GM21723 (cell line): ENCODE data around the gene LHX2.

Experiments used
- ATAC-seq: cut with Tn5 transposase; IDR thresholded peaks from one replicate; pipeline ENCODE4 v1.9.1; 2021; ENCODE audit warnings: mild to moderate bottlenecking, moderate library complexity; ENCODE audit not compliant: unreplicated experiment

The LHX2 gene

DNA sequence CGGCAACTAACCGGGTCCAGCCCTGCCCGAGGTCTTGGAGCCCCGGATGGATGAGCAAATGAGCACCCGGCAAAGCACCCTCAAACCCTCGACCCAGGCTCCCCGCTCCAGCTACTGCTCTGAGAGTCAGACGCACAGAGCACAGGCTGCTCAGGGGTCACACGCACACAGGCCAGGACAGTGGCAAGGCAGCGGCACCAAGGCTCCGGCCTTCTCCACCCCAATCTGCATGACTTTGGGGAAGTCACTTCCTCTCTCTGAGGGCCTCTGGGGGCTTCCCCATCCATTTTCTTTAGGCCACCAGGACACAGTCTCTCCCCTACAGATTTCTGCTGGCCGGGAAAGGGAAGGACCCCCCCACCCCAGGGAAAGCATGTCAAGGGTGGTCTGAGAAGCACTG is 18.0 kb downstream of the LHX2 start:
- no peak for ATAC-seq

DNA sequence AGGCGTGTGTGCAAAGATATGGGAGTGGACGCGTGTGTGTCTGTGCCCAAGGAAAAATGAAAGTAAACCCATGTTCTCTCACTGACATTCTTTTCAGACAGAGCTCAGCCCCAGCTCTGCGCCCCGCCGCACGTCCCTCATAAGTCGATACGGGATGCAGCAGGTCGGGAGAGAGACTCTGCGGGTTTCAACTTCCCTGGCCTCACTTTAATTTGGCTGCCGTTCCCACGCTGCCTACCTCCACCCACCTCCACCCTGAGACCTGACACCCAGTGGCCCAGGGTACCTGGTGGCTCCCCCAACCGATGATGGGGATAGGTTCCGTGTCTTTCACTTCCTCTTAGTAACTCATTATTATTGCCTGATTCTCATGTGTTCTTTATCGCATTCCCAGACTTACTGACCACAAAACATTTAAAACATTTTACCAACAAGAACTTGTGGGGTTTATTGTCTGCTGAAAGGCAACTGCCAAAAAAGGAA is 19.4 kb downstream of the LHX2 start:
- ATAC-seq = no peak

DNA sequence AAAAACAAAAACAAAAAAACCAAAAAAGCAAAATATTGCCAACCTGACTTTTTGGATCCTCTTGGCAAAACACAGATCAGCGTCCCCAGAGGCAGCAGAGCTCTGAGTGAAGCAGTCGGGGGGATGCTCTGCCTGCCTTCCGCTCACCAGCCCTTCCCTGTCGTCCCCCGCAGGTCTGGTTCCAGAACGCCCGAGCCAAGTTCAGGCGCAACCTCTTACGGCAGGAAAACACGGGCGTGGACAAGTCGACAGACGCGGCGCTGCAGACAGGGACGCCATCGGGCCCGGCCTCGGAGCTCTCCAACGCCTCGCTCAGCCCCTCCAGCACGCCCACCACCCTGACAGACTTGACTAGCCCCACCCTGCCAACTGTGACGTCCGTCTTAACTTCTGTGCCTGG is 20.7 kb downstream of the LHX2 start:
- no peak for ATAC-seq

DNA sequence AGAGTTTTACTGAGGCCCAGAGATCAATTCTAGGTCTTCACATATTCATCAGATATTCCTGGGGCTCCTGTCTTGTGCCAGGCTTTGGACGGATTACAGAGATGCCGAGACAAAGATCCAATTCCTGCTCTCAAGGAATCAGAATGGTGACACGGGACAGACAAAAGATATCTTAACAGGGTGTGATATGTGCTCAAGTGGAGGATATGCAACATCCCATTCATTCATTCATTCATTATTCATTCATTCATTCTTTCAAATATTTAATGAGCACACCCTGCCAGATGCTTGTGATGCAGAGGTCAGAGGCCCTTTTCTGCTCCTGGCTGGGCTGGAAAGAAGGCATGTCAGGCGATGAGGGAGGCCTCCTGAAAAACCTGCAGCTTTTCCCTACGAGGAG is 21.8 kb downstream of the LHX2 start:
- ATAC-seq = no peak

DNA sequence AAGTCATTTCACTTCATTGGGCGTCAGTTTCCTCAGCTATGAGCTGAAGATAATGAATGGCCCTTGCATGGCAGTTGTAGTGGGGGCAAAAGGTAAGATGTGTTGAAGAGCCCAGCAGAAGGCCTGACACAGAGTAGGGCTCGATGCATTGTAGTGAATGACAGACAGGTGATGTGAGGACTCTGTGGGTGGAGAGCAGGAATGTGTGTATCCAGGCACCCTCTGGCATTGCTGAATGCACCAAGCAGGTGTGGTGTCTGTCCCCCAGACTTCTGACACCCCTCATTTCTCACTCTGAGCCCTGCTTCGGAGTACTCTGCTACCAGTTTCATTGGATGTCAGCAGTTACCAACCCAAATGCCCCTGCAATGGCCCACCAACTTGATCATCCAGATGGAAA is 22.4 kb downstream of the LHX2 start:
- no peak for ATAC-seq

DNA sequence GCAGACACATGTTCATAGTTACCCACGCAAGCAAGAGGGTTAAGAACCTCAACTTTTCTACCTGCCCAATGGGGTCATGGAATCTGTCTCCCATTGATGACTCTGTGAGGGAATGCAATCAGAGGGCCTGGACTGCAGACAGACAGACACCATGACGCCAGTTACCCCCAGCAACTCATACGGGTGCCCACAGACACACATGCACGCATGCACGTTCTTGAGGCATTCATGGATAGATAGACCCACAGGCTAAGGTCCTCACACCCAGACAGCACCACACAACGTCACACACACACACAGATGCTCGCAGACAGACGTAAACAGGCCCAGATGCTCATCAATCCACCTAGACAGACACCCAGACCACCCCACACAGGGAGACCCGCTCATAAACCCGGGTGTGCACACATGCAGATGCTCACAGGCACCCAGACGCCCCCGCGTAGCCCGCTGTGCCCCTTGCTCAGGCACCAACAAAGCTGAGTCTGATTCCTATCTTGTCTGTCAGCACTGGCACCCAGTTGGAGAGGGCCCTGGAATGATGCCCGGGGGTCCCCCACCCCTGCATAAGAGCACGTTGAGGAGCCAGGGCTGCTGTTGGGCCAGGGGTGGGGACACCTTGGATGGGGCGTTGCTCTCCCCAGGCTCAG is 23.6 kb downstream of the LHX2 start:
- no peak for ATAC-seq

DNA sequence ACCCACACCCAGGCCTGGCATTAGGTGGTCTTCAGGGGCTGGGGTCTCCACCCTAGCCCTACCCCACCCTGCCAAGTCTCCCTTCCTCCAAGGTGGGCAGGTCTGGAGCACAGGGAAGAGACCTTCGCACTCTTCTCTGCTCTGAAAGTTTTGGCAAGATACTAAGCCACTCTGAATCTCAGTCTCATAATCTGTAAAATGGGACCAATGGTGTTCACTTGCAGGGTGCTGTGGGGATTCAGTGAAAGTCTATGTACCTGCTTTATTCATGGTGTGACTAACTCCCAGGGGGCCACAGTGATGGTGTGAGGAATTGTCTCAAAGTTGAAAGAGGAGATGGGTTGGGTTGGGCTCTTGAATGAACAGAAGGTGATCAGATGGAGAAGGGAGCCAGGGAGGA is 25.0 kb downstream of the LHX2 start:
- no peak for ATAC-seq

DNA sequence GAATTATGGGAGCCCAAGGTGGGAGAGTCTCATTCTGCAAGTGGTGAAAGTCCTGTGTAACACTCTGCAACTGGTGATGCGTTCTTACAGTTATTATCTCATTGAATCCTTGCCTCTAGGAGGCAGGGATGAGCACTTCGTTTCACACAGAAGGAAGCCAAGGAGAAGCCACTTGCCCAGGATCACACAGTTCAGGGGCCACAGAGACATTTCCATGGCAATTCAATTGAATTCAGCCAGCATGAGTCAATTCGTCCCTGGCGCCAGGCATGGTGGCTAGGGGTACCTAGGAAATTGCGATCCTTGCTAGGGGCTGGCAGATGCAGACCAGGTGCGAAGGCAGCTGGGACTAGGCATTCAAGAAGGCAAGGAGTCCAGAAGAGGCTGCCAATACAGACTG is 26.2 kb downstream of the LHX2 start:
- no peak for ATAC-seq

DNA sequence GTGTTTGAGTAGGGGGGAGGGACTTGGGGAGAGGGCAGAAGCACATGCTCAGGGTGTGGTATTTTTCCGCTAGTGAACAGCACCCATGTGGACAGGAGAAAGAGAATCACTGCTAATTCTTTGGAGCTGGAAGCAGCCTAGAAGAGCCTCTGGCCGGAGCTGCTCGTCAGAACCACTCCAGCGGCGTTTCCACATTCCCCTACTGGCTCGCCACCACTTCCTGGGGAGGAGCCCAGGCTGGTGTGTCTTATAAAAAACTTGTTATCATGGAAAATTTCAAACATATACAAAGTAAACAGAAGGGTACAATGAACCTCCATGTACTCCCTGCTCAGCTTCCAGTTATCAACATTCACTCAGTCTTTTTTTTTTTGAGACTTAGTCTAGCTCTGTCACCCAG is 26.7 kb downstream of the LHX2 start:
- ATAC-seq = no peak

DNA sequence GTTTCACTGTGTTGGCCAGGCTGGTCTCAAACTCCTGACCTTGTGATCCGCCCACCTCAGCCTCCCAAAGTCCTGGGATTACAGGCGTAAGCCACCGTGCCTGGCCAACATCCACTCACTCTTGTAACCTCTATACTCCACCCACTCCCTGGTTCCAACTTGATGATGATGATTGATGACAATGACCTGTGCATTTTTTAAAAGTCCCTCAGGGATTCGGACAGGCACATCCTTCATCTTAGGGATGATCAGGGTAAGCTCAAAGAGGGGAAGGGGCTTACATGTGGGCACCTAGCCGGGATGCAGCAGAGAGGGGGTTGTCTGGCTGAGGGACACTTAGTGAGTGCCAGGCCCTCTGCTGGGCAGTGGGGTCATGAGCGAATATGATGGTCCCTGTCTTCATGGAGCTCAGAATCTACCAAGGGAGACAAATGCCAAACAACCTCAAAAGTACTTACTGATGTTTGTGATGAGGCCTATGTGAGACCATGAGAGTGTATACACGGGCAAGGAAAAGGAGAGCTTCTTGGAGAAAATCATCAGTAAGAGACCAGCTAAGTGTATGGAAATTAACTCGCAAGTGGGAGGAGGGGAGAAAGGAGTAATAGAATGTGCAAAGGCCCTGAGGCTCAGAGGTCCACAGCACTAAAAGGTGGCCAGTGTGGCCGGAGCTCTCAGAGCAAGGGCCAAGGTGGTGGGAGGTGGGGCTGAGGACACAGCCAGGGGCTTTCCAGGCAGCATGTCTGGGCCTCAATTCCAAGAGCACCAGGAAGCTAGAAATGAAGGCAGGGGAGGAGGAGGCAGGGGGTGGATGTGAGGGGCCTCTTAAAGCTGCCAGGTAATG is 27.4 kb downstream of the LHX2 start:
- no peak for ATAC-seq

DNA sequence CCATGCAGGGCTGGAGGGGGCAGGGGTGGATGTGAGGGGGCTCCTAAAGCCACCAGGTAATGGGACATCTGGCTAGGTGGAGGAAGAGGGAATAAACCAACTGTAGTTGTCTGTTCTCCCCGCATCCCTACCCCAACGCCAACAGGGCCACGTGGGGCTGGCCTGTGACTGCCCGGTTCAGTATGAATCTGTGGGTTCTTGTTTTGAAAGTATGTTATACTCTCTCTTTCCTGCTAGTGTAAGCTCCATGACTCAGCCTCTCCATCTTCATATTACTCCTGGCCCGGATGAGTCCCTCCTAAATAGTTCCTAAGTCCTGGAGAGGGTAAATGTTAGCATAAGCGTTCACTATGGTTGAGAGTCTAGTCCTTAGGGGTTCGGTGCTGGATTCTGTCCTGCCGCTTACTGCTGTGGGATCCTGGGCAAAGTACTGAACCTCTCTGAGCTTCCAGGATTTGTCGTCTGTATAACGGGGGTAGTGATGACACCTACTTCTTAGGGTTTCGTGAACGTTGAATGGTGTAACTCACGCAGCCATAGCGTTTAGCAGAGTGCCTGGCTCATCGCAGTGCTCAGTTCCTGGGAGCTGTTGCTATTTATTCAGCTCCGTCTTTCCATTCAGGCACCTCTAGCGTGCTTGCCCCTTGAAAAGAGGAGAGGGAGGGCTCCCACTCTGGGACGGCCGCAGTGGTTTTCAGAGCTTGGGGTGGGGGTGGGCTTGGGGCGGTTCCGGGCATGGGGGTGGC is 28.8 kb downstream of the LHX2 start:
- ATAC-seq = no peak

DNA sequence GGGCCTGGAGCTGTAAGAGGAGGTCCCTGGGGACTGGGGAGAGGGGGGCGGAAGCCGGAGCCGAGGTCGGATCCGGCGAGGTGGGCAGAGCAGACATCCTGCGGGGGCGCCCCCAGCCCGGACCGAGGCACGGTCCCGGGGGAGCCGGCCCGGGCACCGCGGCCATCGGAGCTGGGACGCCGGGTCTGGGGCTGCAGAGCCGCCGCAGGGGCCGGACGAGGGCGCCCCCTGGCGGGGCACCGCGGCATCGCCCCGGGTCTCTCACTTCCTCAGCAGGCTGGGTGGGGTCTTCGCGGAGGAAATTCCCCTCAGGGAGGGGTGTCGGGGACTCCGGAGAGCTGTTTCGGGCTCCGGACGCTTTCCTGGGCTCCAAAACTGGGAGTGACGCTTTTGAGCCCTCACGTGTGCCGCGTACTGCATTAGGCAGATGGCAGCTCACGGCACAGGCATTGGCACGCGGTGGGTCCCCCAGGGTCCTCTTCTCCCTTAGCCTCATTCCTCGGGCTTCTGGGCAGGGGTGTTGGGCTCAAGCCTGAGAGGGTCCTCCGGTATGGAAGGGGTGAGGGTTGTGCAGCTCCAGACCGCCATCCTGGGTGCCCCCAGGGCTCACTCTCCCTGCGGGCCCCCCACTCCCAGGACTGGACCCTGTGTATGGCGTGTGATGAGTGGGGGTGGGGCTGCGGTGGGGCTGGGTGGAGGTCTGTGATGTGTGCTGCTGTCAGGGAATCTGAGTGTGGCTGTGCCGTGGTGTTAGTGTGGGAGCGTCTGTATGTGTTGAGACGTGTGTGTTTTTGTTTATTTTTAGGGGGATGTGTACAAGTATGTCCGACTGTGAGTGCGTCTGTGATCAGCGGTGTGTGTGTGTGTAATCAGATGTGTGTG is 29.6 kb downstream of the LHX2 start:
- ATAC-seq = no peak

DNA sequence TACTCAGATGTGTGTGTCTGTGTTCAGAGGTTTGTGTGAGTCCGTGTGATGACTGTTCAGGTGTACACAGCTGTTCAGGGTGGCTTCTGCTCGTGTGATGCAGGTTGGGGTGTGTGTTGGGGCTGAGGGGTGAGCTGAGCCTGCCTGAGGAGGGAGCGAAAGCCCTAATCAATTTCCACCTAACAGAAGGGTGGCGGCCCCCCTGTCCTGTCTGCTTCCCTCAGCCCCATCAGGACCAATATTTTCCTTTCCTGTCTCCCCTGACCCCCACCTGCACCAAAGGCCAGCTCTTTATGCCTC is 30.2 kb downstream of the LHX2 start:
- ATAC-seq = no peak

DNA sequence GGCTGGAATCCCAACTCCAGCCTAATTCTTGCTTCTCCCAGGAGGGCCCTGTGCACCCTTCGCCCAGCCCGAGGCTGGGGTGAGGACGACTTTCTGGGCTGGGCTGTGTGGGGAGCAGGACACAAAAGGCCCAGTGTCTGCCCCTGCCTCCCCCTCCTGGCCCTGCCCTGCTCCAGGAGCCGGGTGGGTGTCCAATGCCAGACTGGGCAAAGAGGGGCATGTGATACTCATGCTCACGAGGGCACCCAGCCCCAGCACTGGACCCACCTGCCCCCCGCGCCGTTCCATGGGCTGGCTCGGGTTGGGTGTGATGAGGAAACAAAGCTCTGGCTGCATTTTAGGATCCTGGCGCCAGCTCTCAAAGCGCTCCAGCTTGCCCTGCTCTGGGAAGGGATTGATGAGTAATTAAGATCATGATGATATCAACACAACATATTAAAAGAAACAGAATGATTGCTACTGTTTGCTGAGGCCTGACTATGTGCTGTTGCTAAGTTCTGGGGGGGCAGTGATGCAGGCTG is 30.7 kb downstream of the LHX2 start:
- no peak for ATAC-seq

DNA sequence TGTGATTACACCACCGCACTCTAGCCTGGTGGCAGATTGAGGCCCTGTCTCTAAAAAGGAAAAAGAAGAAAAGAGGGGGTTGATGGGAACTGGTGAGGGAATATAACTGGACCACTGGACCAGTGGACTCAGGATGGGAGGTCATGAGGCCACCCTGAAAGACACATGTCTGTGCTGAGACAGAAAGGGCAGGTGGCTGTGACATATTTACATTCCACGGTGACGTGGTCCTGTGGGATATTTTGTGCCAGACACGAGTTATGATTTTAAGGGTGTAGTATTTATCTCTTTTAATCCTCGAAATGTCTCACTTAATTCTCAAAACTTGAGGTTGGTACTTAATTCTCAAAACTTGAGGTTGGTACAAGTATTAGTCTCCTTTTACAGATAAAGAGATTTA is 32.9 kb downstream of the LHX2 start:
- no peak for ATAC-seq

DNA sequence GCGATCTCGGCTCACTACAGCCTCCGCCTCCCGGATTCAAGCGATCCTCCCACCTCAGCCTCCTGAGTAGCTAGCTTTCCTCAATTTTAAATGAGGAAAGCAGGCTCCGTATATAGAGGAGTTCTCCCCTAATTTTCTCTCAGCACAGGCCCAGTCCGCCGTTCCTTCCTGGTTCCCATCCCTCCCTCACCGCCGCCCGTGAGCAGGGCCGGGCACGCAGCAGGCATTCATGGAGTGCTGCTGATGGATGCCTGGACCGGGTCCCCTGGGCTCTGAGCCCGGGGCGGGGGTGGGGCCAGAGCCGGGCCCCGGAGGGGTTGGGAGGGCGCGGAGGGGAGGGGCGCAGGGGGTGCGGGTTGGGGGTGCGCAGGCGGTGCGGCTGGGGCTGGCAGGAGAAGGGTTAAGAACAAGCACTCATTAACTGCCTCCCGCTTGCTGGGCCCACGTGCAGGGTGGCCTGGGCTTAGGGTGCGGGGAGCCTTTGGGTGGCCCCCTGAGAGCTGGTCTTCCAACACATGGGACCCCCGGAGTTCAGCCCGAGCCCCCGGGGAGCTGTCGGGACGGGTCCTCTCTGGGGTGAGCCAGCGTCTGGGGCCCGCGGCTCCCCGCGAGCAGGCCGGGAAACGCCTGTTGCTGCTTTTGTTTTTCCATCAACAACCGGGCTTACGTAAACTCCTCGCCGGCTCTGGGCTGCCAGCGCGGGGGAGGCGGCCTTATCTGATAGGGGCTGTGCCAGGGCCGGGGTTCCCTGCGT is 33.7 kb downstream of the LHX2 start:
- no peak for ATAC-seq

DNA sequence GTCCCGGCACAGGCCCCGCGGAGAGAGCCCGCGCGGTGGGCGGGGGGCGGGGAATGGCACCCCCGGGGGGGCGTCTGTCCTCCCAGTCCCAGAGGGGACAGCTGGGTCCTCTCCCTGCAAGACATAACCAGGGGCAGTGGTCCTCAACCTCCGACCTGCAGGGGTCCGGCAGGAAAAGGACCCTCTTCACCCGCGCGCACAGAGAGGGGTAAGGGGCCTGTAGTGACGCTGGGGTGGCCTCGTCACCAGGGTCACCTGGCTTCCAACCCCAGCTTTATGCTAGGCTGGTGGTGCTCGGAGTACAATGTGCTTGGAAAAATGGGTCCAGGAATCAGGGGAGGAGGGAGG is 34.2 kb downstream of the LHX2 start:
- ATAC-seq = no peak

DNA sequence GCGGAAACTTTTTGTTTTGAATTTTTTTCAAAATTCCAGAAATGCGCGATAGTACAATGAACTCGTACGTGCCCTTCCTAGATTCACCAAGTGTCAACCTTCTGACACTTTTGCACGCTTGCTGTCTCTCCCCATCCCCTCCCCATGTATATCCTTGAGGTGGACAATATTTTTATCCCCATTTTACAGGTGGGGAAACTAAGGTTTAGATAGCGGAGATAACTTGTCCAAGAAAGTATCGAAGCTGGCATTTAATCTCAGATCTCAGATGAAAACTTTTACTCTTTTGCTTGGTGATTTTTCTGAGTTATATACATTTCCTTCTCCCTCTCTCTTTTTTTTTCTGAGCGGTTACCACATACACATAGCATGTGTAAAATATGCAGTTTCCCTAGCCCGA is 34.6 kb downstream of the LHX2 start:
- no peak for ATAC-seq

DNA sequence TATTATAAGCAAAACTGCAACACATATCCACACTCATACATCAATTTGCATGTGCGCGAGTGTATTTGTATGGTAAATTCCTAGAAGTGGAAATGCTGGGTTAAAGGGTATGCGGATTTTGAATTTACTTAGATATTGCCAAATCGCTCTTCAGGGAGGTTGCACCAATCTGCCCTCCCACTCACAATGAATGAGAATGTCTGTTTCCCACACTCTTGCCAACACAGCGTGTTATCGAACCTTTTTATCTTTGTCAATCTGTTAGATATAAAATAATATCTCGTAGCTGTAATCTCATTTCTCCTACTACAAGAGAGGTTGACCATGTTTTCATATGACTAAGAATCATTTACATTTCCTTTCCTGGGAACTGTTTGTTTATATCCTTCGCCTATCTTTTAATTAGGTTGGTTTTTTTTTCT is 35.7 kb downstream of the LHX2 start:
- no peak for ATAC-seq

DNA sequence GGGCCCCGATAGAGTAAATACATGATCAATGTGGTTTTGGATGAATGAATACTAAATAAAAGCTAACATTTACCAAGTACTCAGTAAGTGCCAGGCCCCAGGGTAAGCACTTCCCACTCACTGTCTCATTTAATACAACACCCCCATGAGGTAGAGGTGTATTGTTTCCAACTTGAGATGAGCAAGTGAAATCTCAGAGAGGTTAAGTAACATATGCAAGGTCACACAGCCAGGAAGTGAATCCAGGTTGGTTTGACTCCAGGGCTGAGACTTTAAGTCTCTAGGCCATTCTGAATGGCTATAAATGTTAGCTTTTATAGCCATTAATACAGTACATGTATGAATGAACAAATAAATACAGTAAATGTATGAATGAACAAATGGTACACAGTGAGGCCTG is 39.4 kb downstream of the LHX2 start:
- no peak for ATAC-seq
